Measurements from ENCODE around the gene TRPC4. TPM values are rescaled to one million over a fixed set of nuclear protein-coding genes. Genes with fewer than 3 reads are reported as not detected.

Gene TRPC4
- total RNA-seq, 1 experiment from 2014 or later: 8.0 TPM

GRCh38 chr13:37833411-37833810 is 36.2 kb downstream of the TRPC4 start:
- no peak for DNase-seq (ENCODE audit: low spot score)
- ChIA-PET POLR2A (no interaction called here), CTCF (interaction anchor here (0.5 kb wide), 1 partner anchor 202 kb away, joined by 3 read pairs; no protein-coding TSS in a partner anchor)
- no peak for ATAC-seq
- Mint-ChIP-seq H3K27me3 (ENCODE audit: low read depth) (no peaks in the 10 kb centered on the region), H3K4me3 (no peak overlapping the region), H3K4me1 (peaks cover 6% of the 10 kb centered on the region), H3K36me3 (peaks cover 34% of the 10 kb centered on the region), H3K9me3 (peaks cover 40% of the 10 kb centered on the region), H3K27ac (no peak overlapping the region)
- TF ChIP-seq FOXJ3 (CRISPR knock-in tag; IDR thresholded peaks at IDR 0.05; ENCODE audit: borderline replicate concordance) (no peak), NFYB (CRISPR knock-in tag; conservative IDR thresholded peaks at IDR 0.05; ENCODE audit: low read depth) (no peak), ATF1 (CRISPR knock-in tag; IDR thresholded peaks at IDR 0.05) (no peak), NFE2L1 (CRISPR knock-in tag; IDR thresholded peaks at IDR 0.05) (no peak), NR2C2 (CRISPR knock-in tag; IDR thresholded peaks at IDR 0.05) (no peak), KAT7 (CRISPR knock-in tag; IDR thresholded peaks at IDR 0.05; ENCODE audit: borderline replicate concordance) (no peak), NR1H2 (CRISPR knock-in tag; IDR thresholded peaks at IDR 0.05) (no peak), PRDM15 (CRISPR knock-in tag; IDR thresholded peaks at IDR 0.05) (no peak), SMAD3 (CRISPR knock-in tag; IDR thresholded peaks at IDR 0.05; ENCODE audit: borderline replicate concordance) (no peak), AFF4 (CRISPR knock-in tag; IDR thresholded peaks at IDR 0.05; ENCODE audit: borderline replicate concordance) (no peak)

GRCh38 chr13:37816276-37816675 is 53.3 kb downstream of the TRPC4 start:
- H3K4me1 Mint-ChIP-seq: no peaks in the 10 kb centered on the region
- peaks cover 65% of the 10 kb centered on the region for H3K9me3 Mint-ChIP-seq
- H3K27me3 Mint-ChIP-seq (ENCODE audit: low read depth): no peaks in the 10 kb centered on the region
- peaks cover 34% of the 10 kb centered on the region for H3K36me3 Mint-ChIP-seq
- H3K27ac Mint-ChIP-seq: no peak overlapping the region
- ATAC-seq: no peak
- CTCF ChIA-PET: no interaction called here
- H3K4me3 Mint-ChIP-seq: no peak overlapping the region
- no peak for DNase-seq (ENCODE audit: low spot score)
- POLR2A ChIA-PET: no interaction called here
- no peak for TF ChIP-seq RELA (CRISPR knock-in tag; IDR thresholded peaks at IDR 0.05; ENCODE audit: borderline replicate concordance)
- TF ChIP-seq PRRX2 (CRISPR knock-in tag; IDR thresholded peaks at IDR 0.05): no peak
- TF ChIP-seq NFATC4 (CRISPR knock-in tag; IDR thresholded peaks at IDR 0.05): no peak
- TF ChIP-seq ATF3 (CRISPR knock-in tag; conservative IDR thresholded peaks at IDR 0.05): no peak
- TF ChIP-seq ATF1 (CRISPR knock-in tag; IDR thresholded peaks at IDR 0.05): no peak
- TF ChIP-seq NR3C1 (CRISPR knock-in tag; conservative IDR thresholded peaks at IDR 0.05; ENCODE audit: low read depth): no peak
- no peak for TF ChIP-seq GRHL2 (CRISPR knock-in tag; IDR thresholded peaks at IDR 0.05; ENCODE audit: insufficient replicate concordance, severe bottlenecking)
- no peak for TF ChIP-seq NFE2L1 (CRISPR knock-in tag; IDR thresholded peaks at IDR 0.05)
- no peak for TF ChIP-seq JUN (CRISPR knock-in tag; IDR thresholded peaks at IDR 0.05)
- TF ChIP-seq STAT6 (CRISPR knock-in tag; conservative IDR thresholded peaks at IDR 0.05; ENCODE audit: low read depth): no peak
- TF ChIP-seq MXD4 (CRISPR knock-in tag; IDR thresholded peaks at IDR 0.05; ENCODE audit: borderline replicate concordance): no peak
- no peak for TF ChIP-seq ZNF219 (CRISPR knock-in tag; IDR thresholded peaks at IDR 0.05; ENCODE audit: borderline replicate concordance)
- TF ChIP-seq USF2 (CRISPR knock-in tag; IDR thresholded peaks at IDR 0.05): no peak
- no peak for TF ChIP-seq HMGA2 (CRISPR knock-in tag; IDR thresholded peaks at IDR 0.05)
- TF ChIP-seq KAT7 (CRISPR knock-in tag; IDR thresholded peaks at IDR 0.05; ENCODE audit: borderline replicate concordance): no peak
- no peak for TF ChIP-seq NFYB (CRISPR knock-in tag; conservative IDR thresholded peaks at IDR 0.05; ENCODE audit: low read depth)
- TF ChIP-seq IRF2 (CRISPR knock-in tag; IDR thresholded peaks at IDR 0.05; ENCODE audit: borderline replicate concordance, low read depth): no peak

Data from WTC11 (cell line).